ENCODE measurements around the gene DYNC2H1.

The DYNC2H1 gene

GRCh38 chr11:103378931-103379330, 269.7 kb downstream of the DYNC2H1 start:
- DNase-seq: no peak

GRCh38 chr11:103380031-103380430, 270.8 kb downstream of the DYNC2H1 start:
- DNase-seq: no peak

DNA sequence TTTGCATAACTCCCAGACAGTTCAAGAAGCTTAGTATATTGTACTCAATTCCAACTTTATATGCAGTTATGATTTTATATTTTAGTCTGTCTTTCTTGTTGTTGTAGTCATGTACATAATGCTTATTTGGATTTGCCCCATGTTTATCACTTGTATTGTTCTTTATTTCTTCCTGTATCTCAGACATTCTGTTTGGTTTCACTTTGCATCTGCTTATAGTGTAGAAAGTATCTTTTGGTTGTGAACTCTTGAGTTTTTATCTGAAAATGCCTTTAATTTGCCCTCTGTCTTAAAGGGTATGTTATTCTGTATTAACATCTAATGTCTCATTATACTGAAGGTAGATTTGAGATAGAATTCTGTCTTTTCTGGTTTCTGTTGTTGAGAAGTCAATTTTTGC, 275.4 kb downstream of the DYNC2H1 start:
- no peak for DNase-seq

DNA sequence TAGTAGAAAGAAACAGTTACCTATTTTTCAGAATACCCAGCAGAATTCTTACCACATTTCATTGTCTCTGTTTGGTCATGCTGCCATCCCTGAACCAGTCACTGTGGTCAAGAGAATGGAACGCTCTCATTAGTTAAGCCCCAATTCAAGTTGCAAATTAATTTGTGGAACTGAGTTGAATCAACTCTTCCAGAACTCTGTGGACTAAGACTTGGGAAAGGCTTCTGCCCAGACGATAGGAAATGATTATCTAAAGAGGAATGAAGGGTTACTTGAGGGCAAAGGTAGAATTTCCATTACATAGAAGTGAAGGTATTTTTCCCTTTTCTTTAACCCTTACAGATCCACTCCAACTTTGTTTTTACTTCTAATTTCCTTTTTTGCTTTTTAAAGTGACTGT, 286.4 kb downstream of the DYNC2H1 start:
- DNase-seq: no peak

GRCh38 chr11:103396237-103396636, 287.0 kb downstream of the DYNC2H1 start:
- DNase-seq: no peak

GRCh38 chr11:103397369-103397768, 288.1 kb downstream of the DYNC2H1 start:
- DNase-seq: no peak

DNA sequence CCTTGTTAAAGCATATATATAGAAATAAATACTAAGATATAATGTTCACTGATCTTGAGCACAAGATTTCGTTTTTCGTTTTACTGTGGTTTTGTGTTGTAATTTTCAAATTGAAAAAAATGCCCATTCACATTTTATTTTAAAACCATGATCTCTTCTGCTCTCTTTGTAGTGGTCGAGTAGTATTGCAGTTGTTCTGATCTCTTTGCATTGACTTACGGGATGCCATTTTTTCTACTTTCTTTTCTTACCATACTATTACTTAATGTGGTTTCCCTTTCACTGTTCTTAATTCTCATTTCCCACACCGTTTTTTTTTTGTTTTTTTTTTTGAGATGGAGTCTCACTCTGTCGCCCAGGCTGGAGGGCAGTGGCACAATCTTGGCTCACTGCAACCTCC, 289.6 kb downstream of the DYNC2H1 start:
- no peak for DNase-seq

DNA sequence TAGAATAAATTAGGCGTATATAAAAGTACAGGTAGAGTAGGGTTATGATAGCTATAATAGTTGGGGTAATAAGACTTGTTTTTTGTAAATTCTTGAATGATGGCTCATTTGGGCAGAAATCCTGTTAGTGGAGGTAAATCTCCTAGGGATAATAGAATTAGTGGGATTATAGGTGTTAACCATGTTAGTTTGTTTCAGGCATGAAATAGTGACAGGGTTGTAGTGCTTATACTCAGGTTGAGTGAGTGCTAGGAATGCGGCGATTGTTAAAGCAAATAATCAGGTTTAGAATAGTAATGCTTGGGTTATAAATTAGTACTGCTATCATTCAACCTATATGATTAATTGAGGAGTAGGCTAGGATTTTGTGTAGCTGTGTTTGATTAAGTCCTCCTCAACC, 297.1 kb downstream of the DYNC2H1 start:
- DNase-seq: no peak

GRCh38 chr11:103407641-103408040, 298.4 kb downstream of the DYNC2H1 start:
- no peak for DNase-seq

GRCh38 chr11:103413266-103413888, 304.2 kb downstream of the DYNC2H1 start:
- no peak for DNase-seq

- no peak for DNase-seq
These were observed 308.8 kb downstream of the DYNC2H1 start for GRCh38 chr11:103418014-103418413.

GRCh38 chr11:103420593-103420992, 311.4 kb downstream of the DYNC2H1 start:
- no peak for DNase-seq

- DNase-seq: no peak
These were observed 324.3 kb downstream of the DYNC2H1 start for GRCh38 chr11:103433386-103434072.

DNA sequence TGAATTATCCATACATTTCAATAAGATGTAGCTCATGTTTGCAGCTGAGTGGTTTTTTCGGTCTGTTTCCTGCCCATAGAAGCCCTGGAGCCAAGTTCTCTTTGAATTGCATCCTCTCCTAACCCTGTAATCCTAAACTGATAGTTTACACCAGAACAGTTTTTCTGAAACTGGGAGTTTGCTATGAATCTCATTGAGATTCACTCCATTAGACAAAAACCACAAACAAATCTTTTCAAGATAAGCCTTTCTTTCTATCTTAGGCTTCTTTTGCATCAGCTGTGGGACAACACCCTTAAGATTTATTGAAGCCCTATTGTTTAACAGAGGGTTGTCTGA, 324.8 kb downstream of the DYNC2H1 start:
- no peak for DNase-seq

- no peak for DNase-seq
These were observed 327.0 kb downstream of the DYNC2H1 start for GRCh38 chr11:103436131-103436770.

GRCh38 chr11:103441021-103441420, 331.8 kb downstream of the DYNC2H1 start:
- no peak for DNase-seq

- DNase-seq: no peak
These were observed 339.7 kb downstream of the DYNC2H1 start for GRCh38 chr11:103448966-103449365.

GRCh38 chr11:103450241-103450640, 341.0 kb downstream of the DYNC2H1 start:
- no peak for DNase-seq

DNA sequence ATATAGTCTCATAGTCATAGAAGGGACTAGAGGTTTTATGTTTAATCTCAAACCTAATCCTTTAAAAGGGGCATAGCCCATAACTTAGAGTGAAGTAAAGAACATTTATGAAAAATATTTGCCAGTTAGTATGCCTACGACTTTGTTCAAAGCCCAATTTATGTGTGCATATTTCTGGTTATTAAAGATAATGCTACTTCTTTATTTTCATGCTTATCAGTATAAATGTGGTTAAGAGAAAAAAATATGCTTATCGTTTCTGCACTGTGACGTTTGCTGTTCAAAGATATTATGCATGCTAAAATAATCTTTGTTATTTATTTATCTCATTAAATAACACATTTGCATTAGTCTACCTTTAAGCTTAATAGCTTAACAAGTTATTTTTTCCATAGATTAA, 343.9 kb downstream of the DYNC2H1 start:
- no peak for DNase-seq

GRCh38 chr11:103453915-103454709, 344.9 kb downstream of the DYNC2H1 start:
- DNase-seq: no peak

GRCh38 chr11:103464420-103464819, 355.2 kb downstream of the DYNC2H1 start:
- DNase-seq: no peak

DNA sequence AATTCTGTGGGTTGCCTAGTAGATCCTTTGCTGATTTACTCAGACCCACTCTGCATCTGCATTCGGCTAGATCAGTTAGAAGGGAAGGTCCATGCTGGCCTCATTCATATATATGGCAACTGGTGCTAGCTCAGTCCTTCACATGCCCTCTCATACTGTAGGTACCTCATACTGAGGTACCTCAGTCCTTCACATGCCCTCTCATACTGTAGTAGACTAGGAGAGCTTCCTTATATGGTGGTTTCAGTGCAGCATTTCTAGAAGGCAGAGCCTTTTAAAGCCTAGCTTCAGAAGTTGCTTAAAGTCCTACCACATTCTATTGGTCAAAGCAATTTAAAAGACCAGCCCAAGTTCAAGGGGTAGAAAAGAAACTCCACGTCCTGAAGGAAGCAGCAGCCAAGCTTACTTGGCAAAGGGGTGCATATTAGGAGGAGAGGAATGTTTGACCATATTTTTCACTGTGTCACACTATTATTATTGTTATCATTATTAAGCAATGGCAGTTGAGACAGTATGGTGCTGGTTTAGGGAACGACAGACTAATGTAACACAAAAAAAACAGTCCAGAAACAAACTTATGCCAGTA, 356.4 kb downstream of the DYNC2H1 start:
- no peak for DNase-seq

DNA sequence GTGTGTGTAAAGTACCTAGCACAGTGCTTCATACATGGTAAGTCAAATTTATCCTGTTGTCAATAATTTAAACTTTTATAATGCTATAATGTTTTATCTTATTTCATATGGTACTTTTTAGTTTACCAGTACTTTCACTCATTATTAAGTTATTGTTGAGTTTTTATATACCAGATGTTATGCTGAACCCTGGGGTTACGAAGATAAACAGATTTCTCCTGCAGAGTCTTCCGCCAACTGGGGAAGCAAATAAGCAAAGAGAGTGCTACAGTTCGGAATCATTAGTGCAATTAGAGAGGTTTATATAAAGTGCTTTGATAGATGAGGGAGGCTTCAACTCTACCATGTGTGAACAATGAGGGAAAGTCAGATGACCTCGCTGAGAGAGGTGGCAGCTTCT, 362.3 kb downstream of the DYNC2H1 start:
- no peak for DNase-seq
